Stomach (tissue), 9 donors: ENCODE results near the gene ETV6. TPM values are rescaled to one million over a fixed set of nuclear protein-coding genes. Genes with fewer than 3 reads are reported as not detected.
A peak's percentile ranks its signal among the peaks of the same experiment; 100 is the strongest.

ENCODE experiments used
- DNase-seq, 2 donors: peaks; one replicate each; pipeline versions ENCODE4 v3.0.0 to v3.0.0-alpha.2; 2013 to 2019
- H3K27ac ChIP-seq, 5 donors: fragments of 200-600 bp in 4 of 5; sonication (generic) in 4 of 5; one replicate each; pipeline ENCODE4 v1.5.1; 2013 to 2019; ENCODE audit warnings: mild to moderate bottlenecking in 1 of 5, moderate library complexity in 1 of 5
- H3K27me3 ChIP-seq, 3 donors: fragments of 200-600 bp; sonication (generic); one replicate each; pipeline ENCODE4 v1.5.1; 2017 to 2019; ENCODE audit warnings: mixed run types in 1 of 3
- H3K36me3 ChIP-seq, 4 donors: fragments of 200-600 bp; sonication (generic); 1 replicate in 3 of 4; 2 replicates in 1 of 4; pipeline ENCODE4 v1.5.1; 2016 to 2019
- H3K4me1 ChIP-seq, 4 donors: fragments of 200-600 bp; sonication (generic); one replicate each; pipeline ENCODE4 v1.5.1; 2016 to 2019
- H3K4me3 ChIP-seq, 4 donors: fragments of 200-600 bp; sonication (generic) in 3 of 4; one replicate each; pipeline ENCODE4 v1.5.1; 2016 to 2019; ENCODE audit warnings: mild to moderate bottlenecking in 1 of 4
- H3K9me3 ChIP-seq, 4 donors: fragments of 200-600 bp; sonication (generic); one replicate each; pipeline ENCODE4 v1.5.1; 2016 to 2019
- EP300 ChIP-seq: sonication (generic); formaldehyde crosslinking; IDR thresholded peaks from one replicate; pipeline ENCODE4 v1.6.1; 2017; ENCODE audit warnings: antibody characterized with exemption
- POLR2A ChIP-seq, 4 donors: fragments of 450-650 bp; IDR thresholded peaks; one replicate each; pipeline ENCODE4 v1.6.1; 2016; ENCODE audit warnings: antibody characterized with exemption in 4 of 4, control low read depth in 2 of 4, mild to moderate bottlenecking in 1 of 4, moderate library complexity in 1 of 4
- POLR2AphosphoS5 ChIP-seq, 3 donors: sonication (generic); formaldehyde crosslinking; IDR thresholded peaks; one replicate each; pipeline ENCODE4 v1.6.1; 2016; ENCODE audit warnings: antibody characterized with exemption in 3 of 3
- WGBS, 5 donors: extraction: QIAGEN DNeasy Blood & Tissue Kit in 3 of 5; methylation state at CpG; one replicate each; pipeline versions ENCODE4 v1.1.5 to v1.1.7; 2013 to 2018; 5-methylcytosine and 5-hydroxymethylcytosine counted together
- intact Hi-C: fragments of 100-400 bp; cut with DNase I; formaldehyde crosslinking; loops from one replicate; pipeline ENCODE4 v1.15.1; 2023; ENCODE audit warnings: low total_unique reads
- polyA plus RNA-seq, 3 donors: library from polyadenylated mRNA; stranded (reverse); fragments of 200-250 nt; gene quantifications; one replicate each; pipeline ENCODE4 v1.2.3, GENCODE V29; 2013
- total RNA-seq, 5 donors: library from RNA; depleted of rRNA; stranded (reverse); fragments of >200 nt; gene quantifications; one replicate each; pipeline versions ENCODE4 v1.1.0 to v1.2.3, GENCODE V29; 2014 to 2016
- TF ChIP-seq, protein P1 (sequence below), 7 experiments: fragments of 450-650 bp in 4 of 7; fragments of 200-600 bp in 3 of 7; sonication (generic) in 3 of 7; IDR thresholded peaks; one replicate each; pipeline ENCODE4 v1.5.1; 2016 to 2019; ENCODE audit warnings: antibody characterized with exemption in 7 of 7, control low read depth in 2 of 7, mild to moderate bottlenecking in 1 of 7
- donor health status: healthy with polysubstance abuse.
- donor health status: Bipolar disorder and iron deficiency.
- donor health status: healthy.

ETV6 gene
- total and polyA plus RNA-seq, 8 donors, result 4.1 to 60.3 (median 13.4) TPM

DNA sequence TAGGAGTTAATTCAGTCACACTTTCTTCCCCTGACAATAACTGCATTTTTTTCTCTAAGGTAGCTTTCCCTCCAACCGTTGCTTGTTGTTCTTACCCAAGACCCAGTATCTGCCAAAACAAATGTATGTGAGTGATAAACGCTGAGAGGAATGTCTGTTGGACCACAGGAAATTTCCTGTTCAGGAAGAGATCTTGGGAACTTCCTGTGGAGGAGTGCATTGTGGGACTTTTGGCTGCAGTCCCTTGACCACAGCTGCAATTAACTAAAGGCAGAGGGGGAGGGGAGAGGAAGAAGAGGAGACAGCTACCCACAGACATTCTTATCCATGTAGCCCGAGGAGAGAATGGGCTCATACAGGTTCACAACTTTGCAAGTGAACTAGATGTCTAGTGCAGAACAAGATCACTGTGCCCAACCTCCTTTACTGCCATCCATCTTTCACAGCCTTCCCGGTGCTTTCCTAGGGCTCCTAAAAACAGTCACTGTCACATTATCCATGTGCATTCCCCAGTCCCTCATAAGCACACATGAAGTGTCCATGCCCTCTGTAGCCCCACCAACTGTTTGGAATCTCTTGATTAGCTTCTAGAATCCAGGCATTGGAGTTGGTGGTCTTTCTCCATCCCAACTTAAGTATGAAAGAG, 149.5 kb downstream of the ETV6 start:
- H3K4me1 ChIP-seq, result peaks cover 24 to 60% (median 48%) of the 10 kb centered on the region in 4 donors
- no peaks in the 10 kb centered on the region for H3K36me3 ChIP-seq
- TF ChIP-seq POLR2A (IDR thresholded peaks at IDR 0.05) (no peak), POLR2AphosphoS5 (IDR thresholded peaks at IDR 0.05) (peak in 2 of 3 donors; percentile 6 to 16), EP300 (no peak)
- TF ChIP-seq, protein P1, sequence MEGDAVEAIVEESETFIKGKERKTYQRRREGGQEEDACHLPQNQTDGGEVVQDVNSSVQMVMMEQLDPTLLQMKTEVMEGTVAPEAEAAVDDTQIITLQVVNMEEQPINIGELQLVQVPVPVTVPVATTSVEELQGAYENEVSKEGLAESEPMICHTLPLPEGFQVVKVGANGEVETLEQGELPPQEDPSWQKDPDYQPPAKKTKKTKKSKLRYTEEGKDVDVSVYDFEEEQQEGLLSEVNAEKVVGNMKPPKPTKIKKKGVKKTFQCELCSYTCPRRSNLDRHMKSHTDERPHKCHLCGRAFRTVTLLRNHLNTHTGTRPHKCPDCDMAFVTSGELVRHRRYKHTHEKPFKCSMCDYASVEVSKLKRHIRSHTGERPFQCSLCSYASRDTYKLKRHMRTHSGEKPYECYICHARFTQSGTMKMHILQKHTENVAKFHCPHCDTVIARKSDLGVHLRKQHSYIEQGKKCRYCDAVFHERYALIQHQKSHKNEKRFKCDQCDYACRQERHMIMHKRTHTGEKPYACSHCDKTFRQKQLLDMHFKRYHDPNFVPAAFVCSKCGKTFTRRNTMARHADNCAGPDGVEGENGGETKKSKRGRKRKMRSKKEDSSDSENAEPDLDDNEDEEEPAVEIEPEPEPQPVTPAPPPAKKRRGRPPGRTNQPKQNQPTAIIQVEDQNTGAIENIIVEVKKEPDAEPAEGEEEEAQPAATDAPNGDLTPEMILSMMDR (IDR thresholded peaks at IDR 0.05), result no peak
- H3K9me3 ChIP-seq, result no peaks in the 10 kb centered on the region
- no peak overlapping the region for H3K4me3 ChIP-seq
- no peaks in the 10 kb centered on the region for H3K27me3 ChIP-seq
- intact Hi-C loops, result no loop called here
- peak in 1 of 2 donors; percentile 53 for DNase-seq
- H3K27ac ChIP-seq, result peak overlapping the region in 4 of 5 donors; percentile 13 to 88 (median 74)
- 22 to 41% (median 31%) methylated on average over 4 of the region's 4 CpGs for WGBS, 5 donors

DNA sequence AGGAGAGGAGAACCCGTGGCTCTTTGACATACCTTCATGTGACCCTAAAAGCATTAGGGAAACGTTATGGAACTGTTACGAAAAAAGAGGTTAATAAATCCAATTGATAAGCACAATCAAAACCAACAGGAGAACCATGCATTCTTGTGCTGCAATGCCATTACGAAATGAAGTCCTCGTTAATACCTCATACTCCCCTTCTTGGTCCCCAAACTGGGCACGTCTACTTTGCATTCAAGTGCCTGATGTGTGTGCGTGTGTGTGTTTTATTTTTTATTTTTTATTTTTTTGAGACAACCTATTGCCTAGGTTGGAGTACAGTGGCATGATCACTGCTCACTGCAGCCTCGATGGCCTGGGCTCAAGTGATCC, 150.0 kb downstream of the ETV6 start:
- Histone ChIP-seq H3K9me3 (no peaks in the 10 kb centered on the region), H3K27me3 (no peaks in the 10 kb centered on the region), H3K27ac (peak overlapping the region in 2 of 5 donors; percentile 17 to 76), H3K4me3 (no peak overlapping the region), H3K4me1 (peaks cover 19 to 55% (median 43%) of the 10 kb centered on the region in 4 donors), H3K36me3 (no peaks in the 10 kb centered on the region)
- DNase-seq, result no peak
- intact Hi-C loops, result no loop called here
- WGBS, 5 donors, result 75 to 91% (median 86%) methylated on average over 8 of the region's 8 CpGs
- TF ChIP-seq POLR2AphosphoS5 (IDR thresholded peaks at IDR 0.05) (no peak), EP300 (no peak), POLR2A (IDR thresholded peaks at IDR 0.05) (no peak)
- TF ChIP-seq, protein P1 (IDR thresholded peaks at IDR 0.05), result no peak

DNA sequence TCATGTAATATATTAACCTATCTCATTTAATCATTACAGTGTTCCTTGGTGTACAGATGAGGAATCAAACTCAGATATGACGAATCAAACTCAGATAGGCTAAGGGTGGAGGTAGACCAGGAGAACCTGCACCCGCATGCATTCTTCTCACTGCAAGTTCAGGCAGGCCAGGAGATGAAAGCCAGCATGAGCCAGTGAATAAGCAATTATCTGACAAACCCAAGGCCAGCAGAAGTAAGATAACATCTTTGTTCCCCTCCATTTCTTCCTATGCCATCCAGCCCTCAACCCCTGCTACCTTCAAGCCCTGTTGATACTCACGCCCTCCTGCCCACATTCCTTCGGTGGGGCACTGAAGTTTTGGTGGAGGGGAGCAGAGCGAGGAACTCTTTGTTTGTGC, 152.2 kb downstream of the ETV6 start:
- 66 to 88% (median 83%) methylated on average over 5 of the region's 5 CpGs for WGBS, 5 donors
- TF ChIP-seq POLR2AphosphoS5 (IDR thresholded peaks at IDR 0.05) (no peak), EP300 (no peak), POLR2A (IDR thresholded peaks at IDR 0.05) (no peak)
- TF ChIP-seq, protein P1 (IDR thresholded peaks at IDR 0.05), result no peak
- Histone ChIP-seq H3K4me3 (no peak overlapping the region), H3K27ac (peak overlapping the region in 1 of 5 donors; percentile 36), H3K27me3 (no peaks in the 10 kb centered on the region), H3K4me1 (peaks cover 6 to 52% (median 24%) of the 10 kb centered on the region in 4 donors), H3K36me3 (no peaks in the 10 kb centered on the region), H3K9me3 (no peaks in the 10 kb centered on the region)
- intact Hi-C loops, result no loop called here
- no peak for DNase-seq

DNA sequence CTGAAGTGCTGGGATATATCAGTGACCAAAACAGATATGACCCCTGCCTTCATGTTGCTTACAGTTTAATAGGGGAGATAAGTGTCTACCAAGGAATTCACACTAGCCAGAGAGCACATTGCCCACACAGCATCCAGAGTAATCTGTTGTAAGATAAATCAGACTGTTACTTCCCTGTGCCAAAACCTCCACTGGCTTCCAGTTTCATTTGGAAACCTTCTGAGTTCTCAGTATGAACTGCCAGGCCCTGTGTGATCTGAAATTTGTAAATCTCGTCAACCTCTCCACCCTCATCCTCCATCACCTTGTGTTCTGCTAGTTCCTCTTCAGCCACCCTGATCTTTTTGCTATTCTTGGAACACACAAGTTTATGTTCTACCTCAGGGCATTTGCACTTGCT, 154.7 kb downstream of the ETV6 start:
- WGBS, 5 donors, result 75 to 96% (median 92%) methylated on average over 1 of the region's 1 CpG
- TF ChIP-seq POLR2A (IDR thresholded peaks at IDR 0.05) (no peak), EP300 (no peak), POLR2AphosphoS5 (IDR thresholded peaks at IDR 0.05) (no peak)
- TF ChIP-seq, protein P1 (IDR thresholded peaks at IDR 0.05), result no peak
- Histone ChIP-seq H3K36me3 (no peaks in the 10 kb centered on the region), H3K4me3 (no peak overlapping the region), H3K9me3 (no peaks in the 10 kb centered on the region), H3K27ac (no peak overlapping the region), H3K4me1 (peaks cover 0 to 27% (median 1%) of the 10 kb centered on the region in 4 donors), H3K27me3 (no peaks in the 10 kb centered on the region)
- intact Hi-C loops, result no loop called here
- no peak for DNase-seq
